GM19452 (cell line): ENCODE measurements around the gene GALNS.
"Not testable (repeated sequence)": the region's sequence is repeated elsewhere in the genome, so short reads cannot be mapped to it uniquely, and the experiment has no call there.

Source experiments
- ATAC-seq: cut with Tn5 transposase; IDR thresholded peaks from one replicate; pipeline ENCODE4 v1.9.1; 2021; ENCODE audit not compliant: unreplicated experiment

The GALNS gene

DNA sequence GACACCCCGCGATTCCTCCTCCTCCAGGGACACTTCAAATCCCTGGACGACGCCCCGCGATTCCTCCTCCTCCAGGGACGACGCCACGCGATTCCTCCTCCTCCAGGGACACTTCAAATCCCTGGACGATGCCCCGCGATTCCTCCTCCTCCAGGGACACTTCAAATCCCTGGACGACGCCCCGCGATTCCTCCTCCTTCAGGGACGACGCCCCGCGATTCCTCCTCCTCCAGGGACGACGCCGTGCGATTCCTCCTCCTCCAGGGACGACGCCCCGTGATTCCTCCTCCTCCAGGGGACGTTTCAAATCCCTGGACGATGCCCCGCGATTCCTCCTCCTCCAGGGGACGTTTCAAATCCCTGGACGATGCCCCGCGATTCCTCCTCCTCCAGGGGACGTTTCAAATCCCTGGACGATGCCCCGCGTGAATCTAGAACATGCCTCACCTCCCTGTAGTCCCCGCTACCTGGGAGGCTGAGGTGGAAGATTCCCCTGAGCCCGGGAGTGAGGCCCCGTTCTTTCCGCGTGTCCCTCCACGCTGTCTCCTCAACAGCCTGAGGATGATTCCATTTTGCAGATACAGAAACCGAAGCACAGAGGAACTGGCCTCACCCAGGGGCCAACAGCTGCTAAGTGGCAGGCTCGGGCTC lies 33.1 kb upstream of the GALNS start:
- not testable (repeated sequence) for ATAC-seq

GRCh38 chr16:88888461-88889387 lies 32.0 kb upstream of the GALNS start:
- ATAC-seq = no peak

- no peak for ATAC-seq
Measured at GRCh38 chr16:88888057-88888456, 31.3 kb upstream of the GALNS start.

DNA sequence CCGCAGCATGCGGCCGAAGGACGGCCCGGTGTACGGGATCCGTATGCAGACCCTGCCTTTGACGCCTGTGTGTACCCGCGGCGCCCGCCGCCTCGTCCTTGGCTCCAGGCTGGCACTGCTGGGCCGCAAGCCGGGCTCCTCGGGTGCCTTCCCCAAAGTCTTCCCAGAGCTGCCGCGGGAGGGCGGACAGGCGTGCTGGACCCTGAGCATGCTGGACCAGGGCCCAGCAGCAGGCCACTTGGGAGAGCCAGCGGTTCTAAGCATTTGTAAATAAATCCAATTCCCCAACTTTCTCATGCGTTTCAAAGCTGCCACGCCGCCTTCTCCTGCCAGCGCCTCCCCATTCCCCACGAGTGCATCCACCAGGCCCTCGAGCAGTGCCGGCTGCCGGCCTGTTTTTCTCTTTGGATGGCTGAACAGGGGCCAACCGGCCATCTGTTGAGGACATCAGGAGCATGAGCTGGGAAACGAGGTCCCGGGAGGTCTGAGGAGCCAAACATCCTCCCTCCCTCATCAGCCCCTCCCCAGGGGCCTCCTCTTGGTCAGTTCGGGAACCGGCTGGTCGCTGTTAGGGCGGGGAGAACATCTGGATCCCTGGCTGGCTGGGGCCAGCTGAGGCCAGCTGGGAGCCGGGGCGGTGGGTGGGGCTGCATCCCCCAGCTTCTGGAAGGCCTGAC lies 30.2 kb upstream of the GALNS start:
- ATAC-seq = no peak

- ATAC-seq = no peak
Measured at GRCh38 chr16:88886420-88886844, 29.7 kb upstream of the GALNS start.

GRCh38 chr16:88885693-88886280 lies 29.0 kb upstream of the GALNS start:
- no peak for ATAC-seq

DNA sequence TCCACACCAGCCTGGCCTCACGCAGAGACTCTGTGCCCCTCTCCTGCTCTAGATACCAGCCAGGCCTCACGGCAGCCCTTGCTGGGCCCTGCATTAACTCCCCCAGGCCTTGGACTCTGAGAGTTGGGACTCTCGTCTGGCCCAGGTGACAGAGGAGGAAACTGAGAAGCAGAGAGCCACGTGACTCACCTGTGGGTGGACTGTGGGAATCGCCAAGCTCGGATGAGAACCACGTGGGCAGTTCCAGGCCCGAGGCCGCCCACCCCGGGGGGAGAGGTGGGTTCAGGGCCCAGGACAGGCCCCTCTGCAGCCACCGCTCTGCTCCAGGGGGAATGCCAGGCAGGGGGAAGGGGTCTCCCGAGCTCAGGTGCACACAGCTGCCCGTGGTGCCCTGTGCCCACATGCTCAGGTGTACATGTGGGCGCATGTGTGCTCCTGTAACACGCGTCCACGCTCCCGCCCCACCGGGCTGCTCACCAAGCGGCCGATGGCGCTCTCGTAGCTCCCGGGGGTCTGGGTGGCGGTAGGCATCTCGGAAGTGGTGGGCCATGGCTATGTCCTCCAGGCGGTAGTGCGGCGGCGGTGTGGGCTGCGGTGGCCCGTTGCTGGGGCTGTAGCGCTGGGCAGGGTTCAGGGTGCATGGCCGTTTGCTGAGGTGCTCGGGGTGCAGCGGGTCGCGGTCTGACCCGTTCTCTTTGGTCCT lies 28.0 kb upstream of the GALNS start:
- ATAC-seq = no peak

DNA sequence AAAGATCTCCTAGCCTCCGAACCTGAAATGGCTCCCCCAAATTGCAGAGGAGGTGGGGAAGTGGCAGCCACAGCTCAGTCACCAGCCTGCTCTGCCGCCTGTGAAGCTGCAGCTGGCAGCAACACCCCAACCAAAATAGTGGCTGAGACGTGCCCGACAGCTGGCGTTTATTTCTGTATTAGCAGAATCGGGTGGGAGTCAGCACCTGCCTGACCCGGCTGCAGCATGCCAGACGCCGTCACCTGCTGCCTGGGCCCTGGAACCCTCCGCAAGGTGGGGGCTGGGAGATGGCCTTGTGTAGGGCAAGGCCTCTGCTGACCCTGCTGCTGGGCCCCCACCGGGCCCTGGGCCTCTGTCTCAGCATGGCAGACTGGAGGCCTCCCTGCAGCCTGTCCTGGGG lies 27.2 kb upstream of the GALNS start:
- ATAC-seq = no peak

DNA sequence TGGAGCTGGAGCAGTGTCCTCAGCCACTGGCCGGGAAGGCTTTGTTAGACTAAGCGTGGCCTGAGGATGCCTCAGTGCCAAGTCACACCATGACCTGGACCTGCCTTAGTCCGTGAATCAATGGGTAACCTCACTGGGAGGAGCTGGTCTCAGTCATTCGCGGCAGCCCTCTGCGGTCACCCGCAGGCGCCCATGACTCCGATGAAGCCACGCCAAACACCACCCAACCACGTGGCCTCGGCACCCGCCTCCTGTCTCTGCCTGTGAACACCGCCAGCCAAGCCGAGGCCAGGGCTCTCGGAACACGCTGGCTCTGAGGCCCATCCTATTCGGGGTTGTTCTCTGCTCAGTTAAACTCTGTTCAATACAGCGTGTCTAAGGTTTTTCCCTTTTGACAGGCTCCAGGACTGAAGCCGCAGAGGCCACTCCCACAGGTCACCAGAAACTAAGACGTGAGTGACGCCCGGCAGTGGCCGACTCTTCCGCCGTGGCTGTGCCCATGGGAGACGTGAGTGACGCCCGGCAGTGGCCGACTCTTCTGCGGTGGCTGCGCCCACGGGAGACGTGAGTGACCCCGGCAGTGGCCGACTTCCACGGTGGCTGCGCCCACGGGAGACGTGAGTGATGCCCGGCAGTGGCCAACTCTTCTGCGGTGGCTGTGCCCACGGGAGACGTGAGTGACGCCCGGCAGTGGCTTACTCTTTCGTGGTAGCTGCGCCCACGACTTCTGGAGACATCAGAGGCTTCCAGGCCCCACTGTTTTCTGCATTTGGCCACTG lies 26.6 kb upstream of the GALNS start:
- no peak for ATAC-seq

- ATAC-seq = no peak
Measured at GRCh38 chr16:88882358-88883030, 25.7 kb upstream of the GALNS start.

DNA sequence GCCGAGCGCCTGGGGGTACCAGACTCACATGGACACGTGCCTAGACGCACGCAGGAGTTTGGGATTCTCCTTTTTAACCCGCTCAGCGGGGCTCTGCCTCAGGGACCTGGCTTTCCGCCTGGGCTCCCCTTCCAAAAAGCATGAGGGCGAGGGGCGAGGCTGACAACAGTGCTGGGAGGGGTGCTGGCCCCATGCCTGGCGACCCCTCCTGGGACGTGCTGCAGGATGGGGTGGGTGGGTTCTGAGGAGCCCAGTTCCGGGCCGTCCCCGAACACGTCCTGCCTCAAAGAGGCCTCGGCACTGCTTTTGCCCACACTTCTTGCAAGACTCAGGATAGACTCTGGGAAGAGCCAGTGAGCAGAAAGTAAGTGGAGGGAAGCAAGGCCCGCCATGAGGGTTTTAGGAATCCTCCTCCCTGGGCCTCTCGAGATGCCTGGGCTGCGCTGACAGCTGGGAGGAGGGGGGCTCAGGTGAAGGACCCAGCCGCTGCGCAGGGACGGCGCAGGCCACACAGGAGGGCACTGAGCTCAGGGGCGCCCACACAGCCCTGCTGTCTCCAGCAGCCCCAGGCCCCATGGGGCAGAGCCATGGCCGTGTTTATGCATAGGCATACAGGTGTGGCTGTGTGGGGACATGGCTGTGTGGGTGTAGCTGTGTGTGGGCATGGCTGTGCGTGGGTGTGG lies 25.1 kb upstream of the GALNS start:
- no peak for ATAC-seq

GRCh38 chr16:88881007-88881615 lies 24.4 kb upstream of the GALNS start:
- ATAC-seq = no peak

DNA sequence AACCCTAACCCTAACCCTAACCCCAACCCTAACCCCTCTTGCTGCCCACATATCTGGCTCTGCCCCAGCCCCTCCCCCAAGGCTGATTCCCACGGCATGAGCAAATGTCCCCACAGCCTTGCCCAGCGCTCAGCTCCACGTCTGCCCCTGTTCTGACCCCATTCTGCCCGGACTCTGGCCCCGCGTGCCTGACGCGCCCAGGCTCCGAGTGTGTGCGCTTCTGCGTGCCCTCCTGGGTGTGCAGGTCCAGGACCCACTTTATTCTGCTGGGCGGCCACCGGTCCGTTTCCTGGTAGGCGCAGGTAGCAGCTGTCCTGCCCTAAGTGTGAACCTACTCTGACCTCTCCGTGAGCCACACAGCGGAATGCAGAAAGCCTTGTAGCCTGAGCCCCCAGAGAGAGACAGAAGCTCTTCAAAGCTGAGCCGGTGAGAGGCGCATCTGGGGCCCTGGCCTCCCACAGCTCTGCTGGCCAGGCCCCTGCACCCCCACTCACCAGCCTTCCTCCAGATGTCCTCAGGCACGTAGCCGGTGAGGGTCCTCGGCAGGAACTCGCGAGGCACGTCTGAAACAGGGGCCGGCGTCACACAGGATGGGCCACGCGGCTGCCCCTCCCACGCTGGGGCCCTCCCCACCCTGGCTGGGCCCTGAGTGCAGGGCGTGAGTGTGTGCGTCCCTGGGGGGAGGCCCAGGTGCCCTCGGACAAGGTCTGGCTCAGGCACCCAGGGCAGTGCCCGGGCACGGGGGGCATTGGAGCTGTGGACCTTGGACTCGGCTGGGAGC lies 23.7 kb upstream of the GALNS start:
- ATAC-seq = no peak

DNA sequence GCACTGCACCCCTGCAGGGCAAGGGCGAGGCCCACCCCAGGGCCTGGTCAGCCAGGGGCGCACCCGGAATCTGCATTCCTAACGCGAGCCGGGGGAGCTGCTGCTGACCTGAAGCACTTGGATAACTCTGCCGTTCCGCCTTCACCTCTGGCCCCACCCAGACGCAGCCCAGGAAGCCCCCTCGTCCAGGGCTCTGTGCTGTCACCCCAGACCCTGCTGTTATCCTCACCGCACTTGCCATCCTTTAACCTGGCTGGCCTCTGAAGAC lies 23.0 kb upstream of the GALNS start:
- ATAC-seq = no peak

DNA sequence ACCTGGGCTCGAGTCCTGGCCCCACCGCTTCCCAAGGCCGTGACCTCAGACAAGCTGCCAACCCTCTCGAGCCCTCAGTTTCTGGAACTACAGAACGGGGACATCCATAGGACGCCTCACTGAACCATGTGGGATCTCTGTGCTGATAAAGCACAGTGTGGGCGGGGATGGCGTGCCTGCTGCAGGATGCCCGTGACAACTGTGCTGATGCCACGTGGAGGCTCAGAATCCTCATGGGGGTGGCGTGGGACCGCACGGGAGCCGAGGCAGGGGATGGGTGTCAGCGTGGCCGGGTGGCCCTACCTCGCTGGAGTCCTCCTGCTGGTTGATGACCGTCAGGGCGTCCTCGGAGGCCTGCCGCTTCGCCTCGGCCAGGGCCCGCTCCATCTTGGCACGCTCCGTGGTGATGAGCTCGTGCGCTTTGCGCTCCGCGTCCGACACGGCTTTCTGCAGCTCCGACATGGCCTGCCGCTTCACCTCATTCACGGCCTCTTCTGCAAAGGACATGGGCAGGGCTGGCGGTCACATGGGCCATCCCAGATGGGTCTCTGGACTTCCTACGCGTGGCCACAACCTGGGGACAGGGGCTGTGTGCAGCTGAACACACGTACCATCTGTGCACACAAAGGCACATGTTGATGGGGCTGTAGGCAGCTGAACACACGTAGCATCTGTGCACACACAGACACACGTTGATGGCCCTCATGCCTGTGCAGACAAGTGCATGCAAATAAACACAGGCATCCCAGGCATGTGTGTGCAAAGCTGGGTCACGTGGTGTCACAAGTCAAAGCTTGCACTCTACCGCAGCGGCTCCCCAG lies 22.4 kb upstream of the GALNS start:
- no peak for ATAC-seq

DNA sequence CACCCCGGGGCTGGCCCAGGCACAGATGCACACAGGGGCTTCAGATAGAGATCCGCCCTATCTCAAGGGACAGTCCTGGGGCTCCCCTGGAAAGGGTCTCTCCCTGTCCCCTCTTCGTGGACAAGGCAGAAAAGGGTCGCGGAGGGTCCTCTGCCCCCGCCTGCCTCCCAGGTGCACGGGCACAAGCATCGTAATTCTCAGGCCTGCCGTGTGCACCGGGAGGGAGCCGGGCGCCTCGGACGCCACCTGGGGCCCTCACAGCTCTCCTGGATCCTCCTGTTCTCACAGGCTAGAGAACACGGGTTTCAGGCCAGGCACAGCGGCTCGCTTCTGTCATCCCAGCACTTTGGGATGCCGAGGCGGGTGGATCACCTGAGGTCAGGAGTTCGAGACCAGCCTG lies 21.6 kb upstream of the GALNS start:
- no peak for ATAC-seq
